ENCODE data around the gene ADRA2B. TPM values are rescaled to one million over a fixed set of nuclear protein-coding genes. Genes with fewer than 3 reads are reported as not detected.

Gene ADRA2B
- total and polyA plus RNA-seq, 12 donors = 1.5 to 7.3 (median 3.4) TPM

DNA sequence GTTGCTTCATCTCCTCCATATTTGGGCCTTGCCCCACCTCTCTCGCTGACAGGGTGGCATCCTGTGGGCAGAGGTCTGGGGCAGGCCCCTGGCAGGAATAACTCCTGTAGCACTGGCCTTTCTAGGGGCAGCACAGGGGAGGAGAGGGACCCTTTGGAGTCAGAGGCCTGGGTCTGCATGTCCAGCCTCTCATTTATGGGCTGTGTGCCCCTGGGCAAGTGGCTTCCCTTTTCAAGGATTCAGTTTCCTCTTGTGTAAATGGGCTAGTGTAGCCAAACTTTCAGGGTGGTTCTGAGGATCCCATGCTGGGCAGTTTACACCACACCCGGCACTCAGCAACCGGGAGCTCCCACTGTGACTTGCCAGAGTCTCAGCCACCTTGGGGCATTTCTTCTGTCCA, 23.4 kb downstream of the ADRA2B start:
- intact Hi-C loops (cut with DNase I) = no loop called here
- ATAC-seq (no peak), DNase-seq (no peak)
- Histone ChIP-seq H3K4me3 (no peak overlapping the region), H3K27me3 (no peaks in the 10 kb centered on the region), H3K27ac (no peak overlapping the region), H3K9me3 (no peaks in the 10 kb centered on the region), H3K4me1 (peaks cover 9 to 44% (median 26%) of the 10 kb centered on the region in 9 donors), H3K36me3 (no peaks in the 10 kb centered on the region)
- TF ChIP-seq, protein P1, sequence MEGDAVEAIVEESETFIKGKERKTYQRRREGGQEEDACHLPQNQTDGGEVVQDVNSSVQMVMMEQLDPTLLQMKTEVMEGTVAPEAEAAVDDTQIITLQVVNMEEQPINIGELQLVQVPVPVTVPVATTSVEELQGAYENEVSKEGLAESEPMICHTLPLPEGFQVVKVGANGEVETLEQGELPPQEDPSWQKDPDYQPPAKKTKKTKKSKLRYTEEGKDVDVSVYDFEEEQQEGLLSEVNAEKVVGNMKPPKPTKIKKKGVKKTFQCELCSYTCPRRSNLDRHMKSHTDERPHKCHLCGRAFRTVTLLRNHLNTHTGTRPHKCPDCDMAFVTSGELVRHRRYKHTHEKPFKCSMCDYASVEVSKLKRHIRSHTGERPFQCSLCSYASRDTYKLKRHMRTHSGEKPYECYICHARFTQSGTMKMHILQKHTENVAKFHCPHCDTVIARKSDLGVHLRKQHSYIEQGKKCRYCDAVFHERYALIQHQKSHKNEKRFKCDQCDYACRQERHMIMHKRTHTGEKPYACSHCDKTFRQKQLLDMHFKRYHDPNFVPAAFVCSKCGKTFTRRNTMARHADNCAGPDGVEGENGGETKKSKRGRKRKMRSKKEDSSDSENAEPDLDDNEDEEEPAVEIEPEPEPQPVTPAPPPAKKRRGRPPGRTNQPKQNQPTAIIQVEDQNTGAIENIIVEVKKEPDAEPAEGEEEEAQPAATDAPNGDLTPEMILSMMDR (IDR thresholded peaks at IDR 0.05) = no peak
- 92 to 94% methylated on average over 3 of the region's 3 CpGs for WGBS, 2 donors

DNA sequence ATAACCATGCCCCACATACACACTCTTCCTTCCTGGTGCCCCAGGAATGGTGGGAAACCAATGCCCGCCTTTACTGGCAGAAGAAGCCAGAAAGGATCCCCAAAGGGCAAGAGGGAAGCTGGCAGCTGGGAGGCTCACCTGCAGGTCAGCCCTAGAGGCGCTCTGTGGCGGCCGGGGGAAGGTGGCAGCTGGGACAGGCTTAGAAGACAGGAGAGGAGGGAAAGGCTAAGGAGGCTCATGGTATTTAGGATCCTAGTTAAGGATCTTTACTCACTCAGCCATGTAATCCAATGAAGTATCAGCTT, 23.8 kb downstream of the ADRA2B start:
- TF ChIP-seq, protein P1 (IDR thresholded peaks at IDR 0.05) = no peak
- H3K4me3 ChIP-seq = no peak overlapping the region
- no peaks in the 10 kb centered on the region for H3K27me3 ChIP-seq
- H3K4me1 ChIP-seq = peaks cover 9 to 43% (median 25%) of the 10 kb centered on the region in 9 donors
- intact Hi-C loops (cut with DNase I) = no loop called here
- H3K27ac ChIP-seq = no peak overlapping the region
- DNase-seq = no peak
- H3K9me3 ChIP-seq = no peaks in the 10 kb centered on the region
- 99 to 100% methylated on average over 4 of the region's 4 CpGs for WGBS, 2 donors
- H3K36me3 ChIP-seq = no peaks in the 10 kb centered on the region
- ATAC-seq = no peak

DNA sequence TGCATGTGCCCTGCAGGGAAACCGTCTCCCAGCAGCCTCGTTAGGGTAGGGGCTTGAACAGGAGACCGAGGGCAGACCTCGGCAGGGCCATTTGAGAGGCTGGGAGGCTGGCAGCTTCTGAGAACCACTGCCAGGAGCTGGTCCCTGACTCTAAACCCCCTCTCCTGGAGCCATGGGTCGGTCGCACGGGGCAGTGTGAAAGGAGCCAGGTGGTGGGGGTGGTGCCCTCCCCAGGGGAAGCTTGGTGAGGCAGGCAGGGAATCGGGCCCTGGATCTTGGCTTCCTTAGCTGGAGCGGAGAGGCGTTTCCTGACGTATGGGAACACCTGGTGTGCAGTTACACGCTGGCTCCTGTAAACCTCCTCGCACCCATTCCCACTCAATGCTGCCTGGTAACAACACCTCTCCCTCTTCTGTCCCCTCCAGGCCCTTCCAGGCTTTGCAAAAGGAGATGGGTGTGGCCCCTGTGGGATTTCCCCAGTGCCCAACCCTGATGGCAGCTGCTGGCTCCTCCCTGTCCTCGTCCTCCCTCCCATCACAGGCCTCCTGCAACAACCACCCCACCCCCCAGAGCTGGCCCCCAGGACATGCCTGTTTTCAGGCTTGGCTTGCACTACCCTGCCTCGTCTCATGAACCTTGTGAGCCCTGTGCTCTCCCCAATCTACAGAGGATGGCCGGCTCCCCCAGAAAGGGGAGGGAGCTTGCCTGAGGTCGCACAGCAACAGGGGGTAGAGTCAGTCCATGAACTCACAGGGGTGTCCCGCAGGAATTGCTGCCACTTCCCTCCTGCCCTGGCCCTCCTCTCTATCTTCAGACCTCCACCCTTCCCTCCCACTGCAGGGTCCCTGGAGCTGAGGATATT, 24.4 kb downstream of the ADRA2B start:
- DNase-seq = no peak
- TF ChIP-seq, protein P1 (IDR thresholded peaks at IDR 0.05) = no peak
- ATAC-seq = peak in 1 of 8 donors; percentile 20
- Histone ChIP-seq H3K9me3 (no peaks in the 10 kb centered on the region), H3K27ac (no peak overlapping the region), H3K36me3 (no peaks in the 10 kb centered on the region), H3K4me1 (peaks cover 9 to 43% (median 25%) of the 10 kb centered on the region in 9 donors), H3K27me3 (no peaks in the 10 kb centered on the region), H3K4me3 (no peak overlapping the region)
- WGBS, 2 donors = 73 to 85% methylated on average over 18 of the region's 18 CpGs
- intact Hi-C loops (cut with DNase I) = no loop called here

DNA sequence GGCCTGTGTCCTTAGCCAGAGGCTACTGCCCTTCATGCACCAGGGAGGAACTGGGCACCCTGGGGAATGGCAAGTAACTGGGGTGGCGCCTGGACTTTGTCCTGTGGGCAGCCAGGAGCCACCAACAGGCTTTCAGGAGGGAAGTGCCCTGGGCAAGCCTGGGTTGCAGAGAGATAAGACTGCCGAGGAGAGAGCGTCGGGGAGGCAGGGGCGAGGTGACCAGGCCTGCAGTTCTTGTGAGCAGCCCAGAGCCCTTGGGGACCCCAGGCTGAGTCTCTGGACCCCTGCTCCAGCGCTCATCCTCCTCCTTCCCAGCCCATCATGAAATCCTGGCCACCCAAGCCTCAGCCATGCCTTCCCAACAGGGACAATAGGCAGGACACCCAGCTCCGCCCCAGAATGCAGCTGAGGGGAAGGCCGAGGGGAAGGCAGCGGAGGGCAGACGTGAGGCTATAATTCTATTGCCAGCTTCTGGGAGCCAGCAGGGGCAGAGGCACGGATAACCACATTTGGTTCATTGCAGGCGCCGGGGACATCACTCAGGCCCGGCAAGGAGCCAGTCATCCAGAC, 25.1 kb downstream of the ADRA2B start:
- ATAC-seq = peak in 3 of 8 donors; percentile 17 to 33 (median 19)
- no peaks in the 10 kb centered on the region for H3K36me3 ChIP-seq
- H3K4me1 ChIP-seq = peaks cover 9 to 43% (median 25%) of the 10 kb centered on the region in 9 donors
- no peak overlapping the region for H3K27ac ChIP-seq
- H3K9me3 ChIP-seq = no peaks in the 10 kb centered on the region
- no peak overlapping the region for H3K4me3 ChIP-seq
- H3K27me3 ChIP-seq = no peaks in the 10 kb centered on the region
- TF ChIP-seq, protein P1 (IDR thresholded peaks at IDR 0.05) = no peak
- WGBS, 2 donors = 87% methylated on average over 14 of the region's 14 CpGs
- intact Hi-C loops (cut with DNase I) = no loop called here
- no peak for DNase-seq

Data from heart right ventricle (tissue), 16 donors.